ENCODE data around the gene SRGAP1. TPM values are rescaled to one million over a fixed set of nuclear protein-coding genes. Genes with fewer than 3 reads are reported as not detected.

Gene SRGAP1
- total and polyA plus RNA-seq, 2 of the 13 experiments (the other 11 are each of a cell fraction or from before 2014, with no cell fraction given) = 1.6 to 3.4 TPM

DNA sequence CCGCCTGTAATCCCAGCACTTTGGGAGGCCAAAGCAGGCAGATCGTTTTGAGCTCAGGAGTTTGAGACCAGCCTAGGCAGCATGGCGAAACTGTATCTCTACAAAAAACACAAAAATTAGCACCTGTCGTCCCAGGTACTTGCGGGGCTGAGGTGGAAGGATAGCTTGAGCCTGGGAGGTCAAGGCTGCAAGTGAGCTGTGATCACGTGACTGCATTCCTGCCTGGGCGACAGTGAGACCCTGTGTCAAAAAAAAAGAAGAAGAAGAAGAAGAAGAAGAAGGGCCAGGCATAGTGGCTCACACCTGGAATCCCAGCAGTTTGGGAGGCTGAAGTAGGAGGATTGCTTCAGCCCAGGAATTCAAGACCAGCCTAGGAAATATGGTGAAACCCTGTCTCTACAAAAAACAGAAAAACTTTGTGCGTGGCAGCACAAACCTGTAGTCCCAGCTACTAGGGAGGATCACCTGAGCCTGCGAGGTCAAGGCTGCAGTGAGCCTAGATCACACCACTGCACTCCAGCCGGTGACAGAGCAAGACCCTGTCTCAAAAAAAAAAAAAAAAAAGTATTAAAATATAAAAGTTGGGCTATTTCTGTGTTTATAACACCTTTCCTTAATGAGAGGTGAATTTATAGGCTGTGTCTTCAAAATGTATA is 49.3 kb upstream of the SRGAP1 start:
- ChIA-PET CTCF (ENCODE audit: low intra/inter-chr PET ratio, low total read pairs) (no interaction called here), POLR2A (no interaction called here)
- in situ Hi-C loops (cut with HindIII; ENCODE audit: extremely low pct_ligation_motif_present, low pct_unique_long_range_greater_than_20kb) = no loop called here
- Histone ChIP-seq H2AFZ (ENCODE audit: low read length) (no peak overlapping the region), H3K4me3 (replicated peaks in 1 of 3; ENCODE audit: insufficient read depth in 1 of 3, low read depth in 2 of 3, low read length in 3 of 3) (no peak overlapping the region), H3K4me1 (ENCODE audit: insufficient read depth, low read length) (peaks cover 22% of the 10 kb centered on the region), H3K9me3 (ENCODE audit: low read length) (no peaks in the 10 kb centered on the region), H3K4me2 (ENCODE audit: low read depth, low read length) (no peak overlapping the region), H3K27ac (ENCODE audit: extremely low read length, insufficient read depth, low read length) (peak overlapping the region; percentile 52), H3K9ac (ENCODE audit: insufficient read depth, low read depth, low read length) (no peak overlapping the region), H3K36me3 (replicated peaks in 1 of 2; ENCODE audit: control insufficient read depth in 1 of 2, insufficient read depth in 2 of 2, low read length in 2 of 2) (peaks cover 0 to 1% of the 10 kb centered on the region in 2 experiments; a peak in 1 of 5 replicates), H3K27me3 (ENCODE audit: control insufficient read depth in 1 of 2, insufficient read depth in 2 of 2, low read length in 2 of 2) (no peaks in the 10 kb centered on the region), H3K79me2 (ENCODE audit: insufficient read depth, low read length) (no peaks in the 10 kb centered on the region), H4K20me1 (ENCODE audit: insufficient read depth, low read length) (no peaks in the 10 kb centered on the region)
- DNase-seq (ENCODE audit: low spot score) (no peak), ATAC-seq (peak; percentile 30; the same call in 1 of the 3 replicates), FAIRE-seq (no peak)
- no TSS peak for BruUV-seq (replicated peaks)
- intact Hi-C loops (cut with micrococcal nuclease; ENCODE audit: unreplicated experiment) = no loop called here
- TF ChIP-seq SP2 (CRISPR knock-in tag; IDR thresholded peaks at IDR 0.05) = no peak
- TF ChIP-seq FOXA1 (IDR thresholded peaks at IDR 0.05) = no peak
- TF ChIP-seq FOXA1 (CRISPR knock-in tag; IDR thresholded peaks at IDR 0.05) = no peak
- TF ChIP-seq, protein P1, sequence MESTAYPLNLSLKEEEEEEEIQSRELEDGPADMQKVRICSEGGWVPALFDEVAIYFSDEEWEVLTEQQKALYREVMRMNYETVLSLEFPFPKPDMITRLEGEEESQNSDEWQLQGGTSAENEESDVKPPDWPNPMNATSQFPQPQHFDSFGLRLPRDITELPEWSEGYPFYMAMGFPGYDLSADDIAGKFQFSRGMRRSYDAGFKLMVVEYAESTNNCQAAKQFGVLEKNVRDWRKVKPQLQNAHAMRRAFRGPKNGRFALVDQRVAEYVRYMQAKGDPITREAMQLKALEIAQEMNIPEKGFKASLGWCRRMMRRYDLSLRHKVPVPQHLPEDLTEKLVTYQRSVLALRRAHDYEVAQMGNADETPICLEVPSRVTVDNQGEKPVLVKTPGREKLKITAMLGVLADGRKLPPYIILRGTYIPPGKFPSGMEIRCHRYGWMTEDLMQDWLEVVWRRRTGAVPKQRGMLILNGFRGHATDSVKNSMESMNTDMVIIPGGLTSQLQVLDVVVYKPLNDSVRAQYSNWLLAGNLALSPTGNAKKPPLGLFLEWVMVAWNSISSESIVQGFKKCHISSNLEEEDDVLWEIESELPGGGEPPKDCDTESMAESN (CRISPR knock-in tag; conservative IDR thresholded peaks at IDR 0.05) = no peak
- no peak for TF ChIP-seq ZNF44 (CRISPR knock-in tag; IDR thresholded peaks at IDR 0.05)
- TF ChIP-seq, protein P2, sequence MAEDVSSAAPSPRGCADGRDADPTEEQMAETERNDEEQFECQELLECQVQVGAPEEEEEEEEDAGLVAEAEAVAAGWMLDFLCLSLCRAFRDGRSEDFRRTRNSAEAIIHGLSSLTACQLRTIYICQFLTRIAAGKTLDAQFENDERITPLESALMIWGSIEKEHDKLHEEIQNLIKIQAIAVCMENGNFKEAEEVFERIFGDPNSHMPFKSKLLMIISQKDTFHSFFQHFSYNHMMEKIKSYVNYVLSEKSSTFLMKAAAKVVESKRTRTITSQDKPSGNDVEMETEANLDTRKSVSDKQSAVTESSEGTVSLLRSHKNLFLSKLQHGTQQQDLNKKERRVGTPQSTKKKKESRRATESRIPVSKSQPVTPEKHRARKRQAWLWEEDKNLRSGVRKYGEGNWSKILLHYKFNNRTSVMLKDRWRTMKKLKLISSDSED (CRISPR knock-in tag; IDR thresholded peaks at IDR 0.05) = no peak
- TF ChIP-seq TOE1 (CRISPR knock-in tag; IDR thresholded peaks at IDR 0.05) = no peak
- TF ChIP-seq NFE2L1 (CRISPR knock-in tag; IDR thresholded peaks at IDR 0.05; ENCODE audit: borderline replicate concordance) = no peak
- TF ChIP-seq ZNF724P (CRISPR knock-in tag; IDR thresholded peaks at IDR 0.05; ENCODE audit: borderline replicate concordance) = no peak
- TF ChIP-seq TBX3 (IDR thresholded peaks at IDR 0.05; ENCODE audit: borderline replicate concordance) = no peak
- TF ChIP-seq, protein P3, sequence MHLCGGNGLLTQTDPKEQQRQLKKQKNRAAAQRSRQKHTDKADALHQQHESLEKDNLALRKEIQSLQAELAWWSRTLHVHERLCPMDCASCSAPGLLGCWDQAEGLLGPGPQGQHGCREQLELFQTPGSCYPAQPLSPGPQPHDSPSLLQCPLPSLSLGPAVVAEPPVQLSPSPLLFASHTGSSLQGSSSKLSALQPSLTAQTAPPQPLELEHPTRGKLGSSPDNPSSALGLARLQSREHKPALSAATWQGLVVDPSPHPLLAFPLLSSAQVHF (CRISPR knock-in tag; IDR thresholded peaks at IDR 0.05) = no peak
- TF ChIP-seq, protein P4, sequence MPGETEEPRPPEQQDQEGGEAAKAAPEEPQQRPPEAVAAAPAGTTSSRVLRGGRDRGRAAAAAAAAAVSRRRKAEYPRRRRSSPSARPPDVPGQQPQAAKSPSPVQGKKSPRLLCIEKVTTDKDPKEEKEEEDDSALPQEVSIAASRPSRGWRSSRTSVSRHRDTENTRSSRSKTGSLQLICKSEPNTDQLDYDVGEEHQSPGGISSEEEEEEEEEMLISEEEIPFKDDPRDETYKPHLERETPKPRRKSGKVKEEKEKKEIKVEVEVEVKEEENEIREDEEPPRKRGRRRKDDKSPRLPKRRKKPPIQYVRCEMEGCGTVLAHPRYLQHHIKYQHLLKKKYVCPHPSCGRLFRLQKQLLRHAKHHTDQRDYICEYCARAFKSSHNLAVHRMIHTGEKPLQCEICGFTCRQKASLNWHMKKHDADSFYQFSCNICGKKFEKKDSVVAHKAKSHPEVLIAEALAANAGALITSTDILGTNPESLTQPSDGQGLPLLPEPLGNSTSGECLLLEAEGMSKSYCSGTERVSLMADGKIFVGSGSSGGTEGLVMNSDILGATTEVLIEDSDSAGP (CRISPR knock-in tag; IDR thresholded peaks at IDR 0.05; ENCODE audit: borderline replicate concordance) = no peak
- no peak for TF ChIP-seq NCOA1 (CRISPR knock-in tag; IDR thresholded peaks at IDR 0.05)
- TF ChIP-seq ZFP82 (CRISPR knock-in tag; IDR thresholded peaks at IDR 0.05; ENCODE audit: borderline replicate concordance) = no peak
- no peak for TF ChIP-seq ELF3 (CRISPR knock-in tag; IDR thresholded peaks at IDR 0.05)
- TF ChIP-seq ZNF550 (CRISPR knock-in tag; IDR thresholded peaks at IDR 0.05; ENCODE audit: borderline replicate concordance) = no peak
- TF ChIP-seq HHEX (CRISPR knock-in tag; IDR thresholded peaks at IDR 0.05) = no peak
- TF ChIP-seq ZNF598 (CRISPR knock-in tag; IDR thresholded peaks at IDR 0.05; ENCODE audit: borderline replicate concordance) = no peak
- no peak for TF ChIP-seq ZNF660 (CRISPR knock-in tag; IDR thresholded peaks at IDR 0.05; ENCODE audit: borderline replicate concordance, low read depth)
- TF ChIP-seq KLF11 (CRISPR knock-in tag; IDR thresholded peaks at IDR 0.05) = no peak
- 86% methylated on average over 10 of the region's 10 CpGs for WGBS (ENCODE audit: low lambda C conversion rate)
